ENCODE measurements around the gene SORCS1.

SORCS1 gene

DNA sequence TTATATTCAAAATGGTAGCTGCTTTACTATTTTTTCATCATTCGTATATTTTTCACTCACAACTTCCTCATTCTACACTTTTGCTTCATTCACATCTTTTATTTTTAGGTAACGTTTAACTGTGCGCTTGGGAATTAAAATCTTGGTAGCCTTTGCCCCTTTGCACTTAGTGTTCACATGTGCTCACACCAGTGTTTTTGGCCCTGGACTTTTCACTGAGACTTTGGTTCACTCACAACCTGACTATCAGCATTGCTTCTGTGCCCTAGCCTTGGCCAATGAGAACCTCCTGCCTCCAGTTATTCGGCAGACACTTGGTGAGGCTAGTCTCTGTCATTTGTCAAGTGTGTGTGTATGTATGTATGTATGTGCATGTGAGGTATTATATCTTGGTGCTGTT is 596.9 kb downstream of the SORCS1 start:
- no peak for DNase-seq

DNA sequence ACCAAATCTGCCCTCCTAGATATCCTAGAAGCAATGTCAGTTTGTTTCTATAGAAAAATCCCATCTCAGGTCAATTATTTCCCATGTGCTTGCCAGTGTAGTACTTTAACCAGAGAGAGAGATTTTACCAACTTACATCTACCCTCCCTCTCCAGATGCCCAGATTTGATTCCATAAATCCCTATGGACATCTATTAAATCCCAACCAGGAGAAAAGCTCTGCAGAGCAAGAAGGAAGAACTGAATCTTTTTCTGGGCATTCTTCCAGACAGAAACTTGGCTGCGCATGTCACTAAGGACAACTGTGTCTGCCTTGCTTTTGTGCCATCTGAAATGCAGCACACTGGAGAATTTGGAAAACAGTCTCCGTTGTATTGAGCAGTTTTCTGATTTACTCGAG is 597.6 kb downstream of the SORCS1 start:
- DNase-seq = no peak

DNA sequence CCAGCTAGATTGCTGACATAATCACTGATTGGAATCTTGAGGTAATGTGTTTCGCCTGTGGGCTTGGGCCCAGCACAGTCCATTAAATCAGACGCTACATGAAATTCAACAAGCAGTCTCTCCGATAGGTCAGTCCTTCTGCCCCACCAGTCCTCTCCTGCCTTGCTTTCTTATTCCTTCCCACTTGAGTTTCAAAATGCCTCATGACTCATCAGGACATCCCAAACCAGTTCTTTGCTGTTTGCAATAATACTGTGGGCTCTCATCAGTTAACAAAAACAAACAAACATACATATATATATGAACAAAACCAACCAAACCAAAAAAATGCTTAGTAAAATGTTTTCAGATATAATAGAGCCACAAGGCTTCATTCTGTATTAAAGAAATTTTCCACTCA is 599.0 kb downstream of the SORCS1 start:
- DNase-seq = no peak

DNA sequence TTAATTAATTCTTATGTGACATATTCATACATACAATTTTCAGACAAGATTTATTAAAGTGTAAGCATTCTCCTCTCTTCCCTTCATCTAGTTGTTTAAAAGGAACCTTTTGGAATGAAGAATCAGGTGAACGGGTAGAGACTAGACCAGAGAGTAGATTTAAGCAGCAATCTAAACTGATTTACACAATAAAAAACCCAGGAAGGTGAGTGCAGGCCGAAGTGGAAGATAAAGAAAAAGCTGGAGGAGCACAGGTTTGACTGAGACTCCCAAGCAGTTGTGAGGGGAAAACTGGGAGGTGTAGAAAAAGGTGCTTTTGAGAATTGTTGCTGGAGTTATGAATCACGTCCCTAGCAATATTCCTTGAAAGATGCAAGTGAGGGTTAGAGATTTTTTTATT is 601.1 kb downstream of the SORCS1 start:
- DNase-seq = no peak

DNA sequence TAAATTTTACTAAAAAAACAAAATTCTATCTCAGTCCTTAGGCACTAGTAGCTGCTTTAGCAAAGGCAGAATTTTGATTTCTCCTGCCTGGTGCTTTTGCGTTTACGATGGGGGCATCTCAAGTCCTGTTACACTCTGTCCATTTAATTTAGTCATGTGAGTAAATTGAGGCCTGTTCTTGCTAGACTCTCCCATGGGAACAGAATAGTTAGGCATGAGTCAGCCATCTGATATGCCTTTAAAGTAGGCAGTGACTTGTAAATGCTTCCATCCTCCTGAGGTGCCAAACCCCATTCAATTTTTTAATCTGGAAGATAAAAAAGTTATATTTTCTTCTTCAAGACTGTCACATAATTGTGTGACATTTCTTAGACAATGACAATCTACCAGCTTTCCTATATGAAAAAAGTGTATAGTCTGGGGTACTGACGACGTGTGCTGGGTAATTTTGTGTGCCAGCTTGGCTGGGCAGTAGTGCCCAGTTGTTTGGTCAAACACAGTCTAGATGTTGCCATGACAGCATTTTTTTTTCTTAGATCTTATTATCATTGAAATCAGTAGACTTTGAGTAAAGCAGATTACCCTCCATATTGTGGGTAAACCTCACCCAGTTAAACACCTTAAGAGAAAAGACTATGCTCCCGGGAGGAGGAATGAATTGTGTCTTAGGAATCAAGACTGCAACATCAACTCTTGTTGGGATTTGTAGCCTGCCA is 603.4 kb downstream of the SORCS1 start:
- DNase-seq = no peak

DNA sequence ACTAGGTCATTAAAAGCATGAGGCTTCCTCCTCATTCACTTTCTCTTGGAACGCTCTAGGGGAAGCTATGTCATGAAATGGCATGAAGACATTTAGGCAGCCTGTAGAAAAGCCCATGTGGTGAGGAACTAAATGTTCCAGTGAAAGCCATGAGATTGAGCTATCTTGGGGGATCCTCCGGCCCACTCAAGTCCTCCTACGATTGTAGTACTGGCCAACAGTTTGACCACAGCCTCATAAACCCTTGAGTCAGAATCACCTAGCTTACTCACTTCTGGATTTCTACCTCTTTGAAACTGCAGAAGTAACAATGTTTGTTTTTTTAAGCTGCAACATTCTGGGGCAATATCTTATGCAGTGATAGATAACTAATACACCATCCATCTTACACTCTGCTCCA is 605.1 kb downstream of the SORCS1 start:
- no peak for DNase-seq

DNA sequence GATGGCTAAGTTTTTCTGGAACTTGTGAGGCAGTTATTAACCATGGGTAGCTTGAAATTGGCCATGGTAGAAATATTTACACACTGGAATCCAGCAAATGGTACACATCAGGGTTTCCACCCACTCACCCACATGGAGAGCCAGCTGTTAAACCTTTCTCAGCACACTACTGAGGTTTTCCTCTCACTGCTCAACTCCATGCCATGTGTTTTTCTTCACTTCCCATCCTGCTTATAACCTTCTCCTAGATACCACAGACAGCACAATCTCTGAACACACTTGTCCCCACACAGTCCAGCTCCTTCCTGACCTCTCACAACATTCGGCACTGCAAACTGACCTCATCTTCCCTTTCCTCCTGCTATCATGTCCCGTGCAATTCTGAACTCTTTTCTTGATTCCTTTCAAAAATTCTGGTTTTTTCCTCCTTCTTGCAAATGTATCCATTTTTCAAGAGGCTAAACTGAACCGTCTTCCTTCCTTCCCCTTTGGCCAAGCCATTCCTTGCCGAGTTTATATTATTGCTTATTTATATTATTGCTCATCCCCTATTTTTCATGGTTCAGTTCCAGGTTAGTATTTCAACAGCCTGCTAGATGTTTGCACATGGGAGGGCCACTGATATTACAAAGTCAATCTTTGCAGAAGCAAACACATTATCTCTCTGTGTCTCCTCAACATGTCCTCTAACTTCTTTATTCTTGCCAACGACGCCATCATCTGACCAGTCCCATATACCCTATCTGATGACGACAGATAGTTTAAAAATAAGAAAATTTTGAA is 606.4 kb downstream of the SORCS1 start:
- DNase-seq = no peak

DNA sequence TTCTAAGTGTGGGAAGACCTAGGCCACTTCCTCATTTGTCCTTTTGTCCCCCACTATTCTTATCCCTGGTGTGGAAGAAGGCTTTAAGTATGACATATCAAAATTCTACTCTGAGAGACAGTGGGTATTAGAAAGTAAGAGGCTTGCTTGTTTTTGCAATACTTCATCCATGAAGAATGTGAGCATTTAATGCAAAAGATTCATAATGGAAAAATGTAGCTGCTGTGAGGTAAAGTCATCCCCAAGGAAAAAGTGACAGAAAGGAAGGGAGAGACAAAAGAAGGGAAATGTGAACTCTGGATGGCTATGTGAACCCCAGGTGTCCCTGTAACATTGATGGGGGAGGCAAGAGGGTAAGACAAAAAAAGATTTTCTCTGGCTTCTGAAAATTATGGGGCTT is 607.5 kb downstream of the SORCS1 start:
- no peak for DNase-seq

DNA sequence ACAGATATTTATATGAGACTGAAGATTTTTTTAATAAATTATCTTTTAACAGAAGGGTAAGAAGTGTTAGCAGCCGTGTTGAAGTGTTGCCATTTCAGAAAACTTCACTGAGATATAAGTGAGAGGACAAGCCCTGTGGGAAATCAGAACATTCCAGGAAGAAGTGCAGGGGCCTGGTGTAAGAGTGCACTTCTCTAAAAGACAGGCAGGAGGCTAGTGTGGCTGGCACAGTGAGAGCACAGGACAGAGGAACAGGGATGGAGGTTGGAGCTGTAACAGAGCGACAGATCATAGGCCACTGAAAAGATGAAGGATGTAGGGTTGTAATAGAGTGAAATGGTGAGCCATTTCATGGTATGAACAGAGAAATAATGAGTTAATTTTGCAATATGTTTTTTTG is 608.9 kb downstream of the SORCS1 start:
- DNase-seq = no peak

DNA sequence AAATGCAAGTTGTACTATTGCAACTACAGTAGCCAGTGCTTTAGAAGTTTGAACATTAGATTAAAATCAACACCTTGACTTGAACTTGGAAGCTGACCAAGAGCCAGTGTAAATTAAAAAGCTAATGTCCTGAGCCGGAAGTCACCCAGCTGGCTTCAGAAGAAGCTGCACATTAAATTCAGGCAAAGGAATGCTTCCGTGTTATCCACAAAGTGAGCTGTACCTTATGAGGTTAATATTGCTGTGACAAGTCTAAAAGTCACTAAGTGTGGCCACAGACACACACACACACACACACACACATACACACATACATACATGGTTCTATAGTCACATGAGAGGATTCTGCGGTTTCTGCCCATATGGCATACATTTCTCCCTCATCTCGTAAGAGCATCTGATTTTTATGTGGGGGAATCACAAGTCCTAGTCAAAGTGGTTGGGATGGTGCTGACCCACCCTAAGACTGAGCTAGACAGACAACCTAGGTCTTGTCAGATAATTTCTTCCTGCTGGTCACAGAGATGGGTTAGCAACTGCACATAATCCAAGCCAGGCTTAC is 612.9 kb downstream of the SORCS1 start:
- no peak for DNase-seq

DNA sequence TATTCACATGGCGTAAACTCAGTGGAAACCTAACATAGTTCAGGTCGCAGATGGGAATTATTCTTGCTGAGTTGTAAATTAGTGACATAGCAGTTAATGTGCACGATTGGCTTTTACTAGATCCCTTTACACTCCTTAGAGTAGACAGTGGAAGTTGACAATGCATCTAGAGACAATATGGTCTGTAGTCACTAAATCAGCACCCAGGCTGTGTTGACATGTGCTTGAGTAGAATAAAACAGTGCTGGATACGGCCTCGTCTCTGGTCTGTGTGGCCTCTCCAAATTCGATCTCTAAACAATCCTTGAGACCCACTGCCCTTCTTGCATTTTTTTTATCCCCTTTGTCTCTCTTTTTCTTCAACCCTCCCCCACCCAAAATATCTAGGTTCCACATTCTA is 615.7 kb downstream of the SORCS1 start:
- DNase-seq = no peak

DNA sequence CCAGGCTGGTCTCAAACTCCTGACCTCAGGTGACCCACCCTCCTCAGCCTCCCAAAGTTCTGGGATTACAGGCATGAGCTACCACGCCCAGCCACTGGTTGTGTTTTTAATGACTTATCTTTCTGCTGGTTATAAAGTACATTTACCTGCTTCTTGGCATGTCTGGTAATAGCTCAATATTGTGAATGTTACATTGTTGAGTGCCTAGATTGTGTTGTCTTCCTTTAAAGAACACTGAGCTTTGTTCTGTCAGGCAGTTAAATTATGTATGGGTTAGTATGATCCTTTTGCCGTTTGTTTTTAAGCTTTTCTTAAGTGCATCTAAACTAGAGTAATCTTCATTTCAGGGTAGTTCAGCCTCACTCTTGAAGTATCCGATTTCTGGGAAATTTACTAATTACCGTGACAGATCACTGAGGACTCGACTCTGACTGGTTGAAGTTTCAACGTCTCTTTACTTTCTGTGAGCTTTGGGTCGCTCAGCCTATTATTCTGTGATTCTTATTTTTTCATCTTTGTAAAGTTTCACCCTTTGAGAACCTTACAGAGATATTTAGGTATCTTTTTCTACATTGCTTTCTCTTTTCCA is 617.4 kb downstream of the SORCS1 start:
- DNase-seq = no peak

DNA sequence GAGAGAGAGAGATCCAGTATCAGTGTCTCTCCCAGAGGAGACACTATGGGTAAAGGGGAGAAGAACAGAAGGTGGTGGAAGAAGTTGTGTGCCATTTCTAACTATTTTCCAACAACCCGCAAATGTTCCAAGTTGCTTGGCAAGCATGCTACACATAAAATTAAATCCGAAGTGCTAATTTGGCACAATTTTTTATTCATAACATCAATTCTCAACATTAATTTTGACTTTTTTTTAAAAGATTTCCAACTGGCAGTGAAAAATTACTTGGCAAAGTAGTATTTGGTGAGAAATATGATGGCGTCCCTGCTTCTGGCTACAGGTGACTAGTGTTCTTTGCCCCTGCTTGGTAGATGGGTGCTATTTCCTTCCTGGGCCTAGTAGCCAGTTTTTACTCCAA is 622.0 kb downstream of the SORCS1 start:
- DNase-seq = no peak

DNA sequence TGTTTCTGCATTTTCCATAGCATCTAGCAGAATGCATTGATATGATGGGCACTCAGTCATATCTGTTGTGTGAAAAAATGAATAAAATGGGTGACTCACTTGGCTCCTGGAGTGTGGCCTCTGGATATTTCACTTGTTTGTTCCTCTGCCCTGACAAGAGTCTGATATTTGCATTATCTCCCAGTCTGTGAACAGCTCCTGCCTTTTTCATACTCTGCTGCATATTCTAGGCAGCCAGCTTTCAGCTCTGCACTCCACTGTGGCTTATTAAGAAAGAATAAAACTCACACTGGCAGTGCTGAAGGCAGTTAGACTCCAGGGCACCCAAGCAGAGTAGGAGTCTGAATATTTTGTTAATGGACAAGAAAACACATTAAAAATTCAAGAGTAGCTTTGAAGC is 623.9 kb downstream of the SORCS1 start:
- DNase-seq = no peak

DNA sequence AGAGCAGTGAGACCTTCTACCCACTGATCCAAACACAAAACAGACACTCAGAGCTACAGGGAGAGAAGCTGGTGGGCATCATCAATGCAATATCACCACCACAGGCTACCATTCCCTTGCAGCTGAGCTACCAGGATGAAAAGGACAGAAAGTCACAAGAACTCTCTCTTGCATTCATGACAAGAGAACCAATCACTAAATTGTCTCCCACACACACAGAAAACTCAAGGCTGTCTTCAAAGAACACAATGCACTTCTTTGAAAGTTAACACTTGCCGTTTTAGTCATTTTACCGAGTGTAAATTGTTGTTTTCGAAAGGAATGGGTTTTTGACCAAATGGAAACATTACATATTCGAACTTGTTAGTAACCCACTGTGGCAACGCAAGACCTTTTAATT is 626.6 kb downstream of the SORCS1 start:
- DNase-seq = no peak

DNA sequence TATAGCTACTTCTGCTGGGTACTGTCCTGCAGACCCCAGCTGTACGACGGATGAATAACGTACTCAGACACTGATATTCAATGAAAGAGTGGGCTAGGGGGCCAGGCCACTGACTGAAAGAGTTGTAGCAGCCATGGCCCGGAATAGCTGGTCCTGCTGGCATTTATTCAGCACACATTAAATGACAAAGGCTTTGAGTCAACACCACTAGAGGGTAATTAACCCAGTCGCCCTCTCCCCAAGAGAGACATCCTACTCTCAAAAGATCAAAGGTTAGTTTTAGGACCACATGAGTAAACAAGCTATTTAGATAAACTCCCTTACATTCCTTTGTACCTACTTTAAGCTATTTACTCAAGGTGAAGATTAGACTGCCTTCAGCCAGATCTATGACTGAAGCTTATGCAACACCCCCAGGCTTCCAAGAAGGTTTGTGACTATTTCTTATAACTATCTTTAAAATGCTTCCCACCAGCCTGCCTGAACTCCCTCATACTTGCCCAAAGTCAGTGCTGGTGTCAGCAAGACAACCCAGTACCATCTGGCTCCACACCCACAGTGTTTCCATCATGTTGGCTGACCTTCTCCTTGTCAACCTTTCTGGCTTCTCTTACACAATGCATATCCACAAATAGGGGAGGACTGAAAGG is 629.1 kb downstream of the SORCS1 start:
- no peak for DNase-seq

DNA sequence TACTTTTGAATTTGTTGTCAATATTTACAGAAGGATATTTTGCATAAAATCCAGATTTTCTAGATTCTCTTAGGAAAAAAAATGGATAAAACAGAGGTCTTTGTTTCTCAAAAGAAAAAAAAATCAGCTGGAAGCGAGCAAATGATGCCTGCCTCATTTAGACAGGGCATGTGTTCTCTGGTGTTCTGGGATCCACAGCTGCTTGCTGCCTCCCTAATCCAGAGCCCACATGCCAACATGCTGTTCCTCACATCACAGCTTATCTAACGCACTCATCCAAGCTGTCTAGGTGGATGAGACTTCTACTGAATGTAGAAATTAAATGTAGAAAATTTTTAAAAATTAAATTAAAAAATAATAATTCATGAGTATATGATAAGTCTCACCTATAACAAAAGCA is 630.1 kb downstream of the SORCS1 start:
- DNase-seq = no peak

DNA sequence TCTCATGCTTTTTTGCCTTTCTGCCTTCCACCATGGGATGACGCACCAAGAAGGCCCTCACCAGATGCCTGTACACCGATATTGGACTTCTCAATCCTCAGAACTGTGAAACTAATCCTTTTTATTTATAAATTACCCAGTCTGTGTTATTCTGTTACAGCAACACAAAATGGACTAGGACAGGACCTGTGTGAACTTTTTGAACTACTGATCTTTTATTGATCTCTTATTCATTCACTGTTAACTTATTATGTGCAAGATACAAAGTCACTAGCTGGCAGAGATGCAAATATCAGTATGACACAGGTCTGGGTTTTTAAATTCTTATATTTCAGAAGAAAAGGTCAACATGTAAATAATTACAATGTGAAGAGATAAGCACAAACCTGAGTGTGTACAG is 635.8 kb downstream of the SORCS1 start:
- no peak for DNase-seq

DNA sequence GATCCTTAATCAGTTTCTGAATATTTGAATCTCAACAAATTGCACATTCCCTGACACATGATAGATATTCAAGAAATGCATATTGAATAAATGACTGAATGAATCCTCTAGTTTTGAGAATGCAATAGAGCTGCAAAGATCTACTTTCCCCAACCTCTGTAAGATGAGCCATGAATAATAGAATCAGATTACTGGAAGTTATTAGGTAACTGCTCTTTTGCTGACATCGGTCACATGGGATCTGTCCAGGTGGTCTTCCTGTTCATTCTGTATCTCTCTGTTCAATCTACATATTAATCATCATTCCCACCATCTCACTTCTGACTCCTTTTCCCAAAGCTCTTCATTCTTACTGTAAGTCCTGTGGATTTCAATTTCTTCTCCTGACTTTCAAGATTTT is 638.7 kb downstream of the SORCS1 start:
- DNase-seq = no peak

Data from cerebellar nuclear complex (tissue), 1 donor.